Stimulated activated naive B cell treated with anti-CD40 and anti-IgM and Interleukin-4, amounts not matched to agents 10 μg/mL and 1 μg/mL and 100 μg/mL, for 72 hours (primary cell): ENCODE data around the gene AFF3.

ENCODE experiments used
- ATAC-seq, 2 donors: fragments of 150-1000 bp; cut with Tn5 transposase; replicated peaks; 2 replicates each; pipeline ENCODE4 v1.10.0; 2021; ENCODE audit warnings: moderate library complexity in 1 of 2
- DNase-seq: peaks from one replicate; pipeline ENCODE4 v3.0.0; 2021
- H3K27ac Mint-ChIP-seq: one replicate; pipeline ENCODE4 v1.8.0; 2022; ENCODE audit warnings: mild to moderate bottlenecking, mixed read lengths
- H3K27me3 Mint-ChIP-seq, 2 donors: one replicate each; pipeline ENCODE4 v1.8.0; 2022; ENCODE audit warnings: mixed read lengths in 2 of 2
- H3K36me3 Mint-ChIP-seq, 2 donors: one replicate each; pipeline ENCODE4 v1.8.0; 2022; ENCODE audit warnings: mixed read lengths in 2 of 2, mild to moderate bottlenecking in 1 of 2
- H3K4me1 Mint-ChIP-seq, 2 donors: one replicate each; pipeline ENCODE4 v1.8.0; 2022; ENCODE audit warnings: mixed read lengths in 2 of 2, mild to moderate bottlenecking in 1 of 2
- H3K4me3 Mint-ChIP-seq, 2 donors: one replicate each; pipeline ENCODE4 v1.8.0; 2022; ENCODE audit warnings: mild to moderate bottlenecking in 2 of 2, mixed read lengths in 2 of 2, moderate library complexity in 1 of 2
- H3K9me3 Mint-ChIP-seq, 2 donors: one replicate each; pipeline ENCODE4 v1.8.0; 2022; ENCODE audit warnings: mixed read lengths in 2 of 2, mild to moderate bottlenecking in 1 of 2

Gene AFF3

GRCh38 chr2:100004959-100005387 lies 137.4 kb downstream of the AFF3 start:
- ATAC-seq (no peak), DNase-seq (no peak)
- Mint-ChIP-seq H3K4me1 (peaks cover 18 to 27% of the 10 kb centered on the region in 2 donors), H3K36me3 (peaks cover 56% of the 10 kb centered on the region in 2 donors), H3K27ac (no peak overlapping the region), H3K27me3 (no peaks in the 10 kb centered on the region), H3K9me3 (no peaks in the 10 kb centered on the region), H3K4me3 (no peak overlapping the region)

GRCh38 chr2:100004348-100004884 lies 138.0 kb downstream of the AFF3 start:
- Mint-ChIP-seq H3K9me3 (no peaks in the 10 kb centered on the region), H3K27me3 (no peaks in the 10 kb centered on the region), H3K4me3 (no peak overlapping the region), H3K36me3 (peaks cover 52 to 58% of the 10 kb centered on the region in 2 donors), H3K27ac (no peak overlapping the region), H3K4me1 (peaks cover 15 to 22% of the 10 kb centered on the region in 2 donors)
- DNase-seq, result no peak
- ATAC-seq, result no peak

- Mint-ChIP-seq H3K4me1 (peaks cover 10 to 11% of the 10 kb centered on the region in 2 donors), H3K27ac (no peak overlapping the region), H3K36me3 (peaks cover 30 to 45% of the 10 kb centered on the region in 2 donors), H3K9me3 (no peaks in the 10 kb centered on the region), H3K27me3 (no peaks in the 10 kb centered on the region), H3K4me3 (no peak overlapping the region)
- ATAC-seq (no peak), DNase-seq (no peak)
These were observed 140.3 kb downstream of the AFF3 start for GRCh38 chr2:100002059-100002458.

- Mint-ChIP-seq H3K4me1 (peaks cover 6 to 10% of the 10 kb centered on the region in 2 donors), H3K36me3 (peaks cover 22 to 37% of the 10 kb centered on the region in 2 donors), H3K27ac (peak overlapping the region; percentile 65), H3K9me3 (no peaks in the 10 kb centered on the region), H3K4me3 (no peak overlapping the region), H3K27me3 (no peaks in the 10 kb centered on the region)
- DNase-seq (no peak), ATAC-seq (no peak)
These were observed 141.3 kb downstream of the AFF3 start for GRCh38 chr2:100000915-100001707.

GRCh38 chr2:99998651-99999320 lies 143.6 kb downstream of the AFF3 start:
- Mint-ChIP-seq H3K27ac (no peak overlapping the region), H3K27me3 (no peaks in the 10 kb centered on the region), H3K4me3 (no peak overlapping the region), H3K9me3 (no peaks in the 10 kb centered on the region), H3K36me3 (peaks cover 17 to 29% of the 10 kb centered on the region in 2 donors), H3K4me1 (peaks cover 0 to 4% of the 10 kb centered on the region in 2 donors)
- DNase-seq (no peak), ATAC-seq (no peak)

GRCh38 chr2:99989905-99990304 lies 152.5 kb downstream of the AFF3 start:
- Mint-ChIP-seq H3K4me1 (peaks cover 6% of the 10 kb centered on the region in 2 donors), H3K9me3 (no peaks in the 10 kb centered on the region), H3K27me3 (no peaks in the 10 kb centered on the region), H3K27ac (no peak overlapping the region), H3K36me3 (peaks cover 19 to 41% of the 10 kb centered on the region in 2 donors), H3K4me3 (no peak overlapping the region)
- ATAC-seq (no peak), DNase-seq (no peak)

GRCh38 chr2:99988599-99988998 lies 153.8 kb downstream of the AFF3 start:
- Mint-ChIP-seq H3K36me3 (peaks cover 16 to 32% of the 10 kb centered on the region in 2 donors), H3K9me3 (no peaks in the 10 kb centered on the region), H3K27me3 (no peaks in the 10 kb centered on the region), H3K4me1 (peaks cover 6% of the 10 kb centered on the region in 2 donors), H3K27ac (no peak overlapping the region), H3K4me3 (no peak overlapping the region)
- ATAC-seq, result no peak
- DNase-seq, result no peak

GRCh38 chr2:99987160-99987559 lies 155.2 kb downstream of the AFF3 start:
- H3K36me3 Mint-ChIP-seq, result peaks cover 25 to 40% of the 10 kb centered on the region in 2 donors
- H3K27ac Mint-ChIP-seq, result no peak overlapping the region
- no peaks in the 10 kb centered on the region for H3K27me3 Mint-ChIP-seq
- no peak for ATAC-seq
- H3K9me3 Mint-ChIP-seq, result no peaks in the 10 kb centered on the region
- H3K4me3 Mint-ChIP-seq, result no peak overlapping the region
- no peak for DNase-seq
- H3K4me1 Mint-ChIP-seq, result peaks cover 6 to 8% of the 10 kb centered on the region in 2 donors

- Mint-ChIP-seq H3K27me3 (no peaks in the 10 kb centered on the region), H3K4me3 (no peak overlapping the region), H3K36me3 (peaks cover 28 to 42% of the 10 kb centered on the region in 2 donors), H3K4me1 (peaks cover 6 to 8% of the 10 kb centered on the region in 2 donors), H3K27ac (no peak overlapping the region), H3K9me3 (no peaks in the 10 kb centered on the region)
- no peak for ATAC-seq
- DNase-seq, result no peak
These were observed 157.4 kb downstream of the AFF3 start for GRCh38 chr2:99984799-99985515.

GRCh38 chr2:99982744-99983143 lies 159.6 kb downstream of the AFF3 start:
- no peak overlapping the region for H3K4me3 Mint-ChIP-seq
- H3K27ac Mint-ChIP-seq, result no peak overlapping the region
- ATAC-seq (no peak), DNase-seq (no peak)
- H3K36me3 Mint-ChIP-seq, result peaks cover 37 to 46% of the 10 kb centered on the region in 2 donors
- H3K27me3 Mint-ChIP-seq, result no peaks in the 10 kb centered on the region
- H3K9me3 Mint-ChIP-seq, result no peaks in the 10 kb centered on the region
- H3K4me1 Mint-ChIP-seq, result peaks cover 5 to 11% of the 10 kb centered on the region in 2 donors

- no peak for ATAC-seq
- peaks cover 38 to 54% of the 10 kb centered on the region in 2 donors for H3K36me3 Mint-ChIP-seq
- no peak overlapping the region for H3K4me3 Mint-ChIP-seq
These were observed 160.6 kb downstream of the AFF3 start for GRCh38 chr2:99981840-99982239.

GRCh38 chr2:99980176-99980575 lies 162.2 kb downstream of the AFF3 start:
- H3K27ac Mint-ChIP-seq, result no peak overlapping the region
- peaks cover 39 to 59% of the 10 kb centered on the region in 2 donors for H3K36me3 Mint-ChIP-seq

More at GRCh38 chr2:99981840-99982239, 160.6 kb downstream of the AFF3 start:
- Mint-ChIP-seq H3K4me1 (peaks cover 7 to 18% of the 10 kb centered on the region in 2 donors), H3K27ac (no peak overlapping the region), H3K9me3 (no peaks in the 10 kb centered on the region), H3K27me3 (no peaks in the 10 kb centered on the region)
- no peak for DNase-seq

GRCh38 chr2:99977966-99978365 lies 164.4 kb downstream of the AFF3 start:
- Mint-ChIP-seq H3K27ac (peak overlapping the region; percentile 65), H3K4me3 (no peak overlapping the region), H3K9me3 (no peaks in the 10 kb centered on the region), H3K27me3 (no peaks in the 10 kb centered on the region), H3K4me1 (peaks cover 21 to 52% of the 10 kb centered on the region in 2 donors), H3K36me3 (peaks cover 54 to 73% of the 10 kb centered on the region in 2 donors)
- ATAC-seq, result no peak
- no peak for DNase-seq

More at GRCh38 chr2:99980176-99980575, 162.2 kb downstream of the AFF3 start:
- Mint-ChIP-seq H3K27me3 (no peaks in the 10 kb centered on the region), H3K9me3 (no peaks in the 10 kb centered on the region), H3K4me1 (peaks cover 15 to 32% of the 10 kb centered on the region in 2 donors), H3K4me3 (no peak overlapping the region)
- ATAC-seq, result no peak
- DNase-seq, result no peak

- no peaks in the 10 kb centered on the region for H3K27me3 Mint-ChIP-seq
- peaks cover 30 to 63% of the 10 kb centered on the region in 2 donors for H3K4me1 Mint-ChIP-seq
- peaks cover 49 to 67% of the 10 kb centered on the region in 2 donors for H3K36me3 Mint-ChIP-seq
- no peak overlapping the region for H3K4me3 Mint-ChIP-seq
- no peak for ATAC-seq
- H3K9me3 Mint-ChIP-seq, result no peaks in the 10 kb centered on the region
- DNase-seq, result no peak
- H3K27ac Mint-ChIP-seq, result peak overlapping the region; percentile 81
These were observed 167.0 kb downstream of the AFF3 start for GRCh38 chr2:99975386-99975785.
